HCT116 (cell line): ENCODE data around the gene LRRC4C.

Source experiments
- POLR2A ChIP-seq: IDR thresholded peaks from 2 replicates; pipeline ENCODE4 v1.7.0; 2011; ENCODE audit warnings: borderline replicate concordance; ENCODE audit not compliant: insufficient read depth, insufficient read length; ENCODE audit errors: extremely low read depth
- RAD21 ChIP-seq: IDR thresholded peaks from 2 replicates; pipeline ENCODE4 v1.6.1; 2012; ENCODE audit warnings: low read depth, mild to moderate bottlenecking
- TCF7L2 ChIP-seq: IDR thresholded peaks from 2 replicates; pipeline ENCODE4 v1.7.0; 2011; ENCODE audit warnings: borderline replicate concordance, inconsistent platforms; ENCODE audit not compliant: insufficient read depth, insufficient read length; ENCODE audit errors: extremely low read depth
- YY1 ChIP-seq: IDR thresholded peaks from 2 replicates; pipeline ENCODE4 v1.6.1; 2011; ENCODE audit warnings: low read length, low read depth, moderate library complexity, mild to moderate bottlenecking; ENCODE audit not compliant: insufficient replicate concordance; ENCODE audit errors: extremely low read depth
- TF ChIP-seq, protein P1 (sequence below), 3 experiments: fragments of 200-600 bp in 1 of 3; sonication (generic) in 1 of 3; IDR thresholded peaks in 2 of 3; conservative IDR thresholded peaks in 1 of 3; 2 replicates each; pipeline ENCODE4 v1.5.1; 2012 to 2017; ENCODE audit warnings: low read depth in 2 of 3, low read length in 2 of 3, antibody characterized with exemption in 1 of 3, borderline replicate concordance in 1 of 3, control low read depth in 1 of 3, mild to moderate bottlenecking in 1 of 3, mixed read lengths in 1 of 3, mixed run types in 1 of 3, moderate library complexity in 1 of 3; ENCODE audit not compliant: insufficient read depth in 1 of 3
- TF ChIP-seq, protein P2 (sequence below): IDR thresholded peaks from 2 replicates; pipeline ENCODE4 v1.6.1; 2011; ENCODE audit warnings: mild to moderate bottlenecking, low read length, moderate library complexity; ENCODE audit not compliant: insufficient replicate concordance; ENCODE audit errors: extremely low read depth

DNA sequence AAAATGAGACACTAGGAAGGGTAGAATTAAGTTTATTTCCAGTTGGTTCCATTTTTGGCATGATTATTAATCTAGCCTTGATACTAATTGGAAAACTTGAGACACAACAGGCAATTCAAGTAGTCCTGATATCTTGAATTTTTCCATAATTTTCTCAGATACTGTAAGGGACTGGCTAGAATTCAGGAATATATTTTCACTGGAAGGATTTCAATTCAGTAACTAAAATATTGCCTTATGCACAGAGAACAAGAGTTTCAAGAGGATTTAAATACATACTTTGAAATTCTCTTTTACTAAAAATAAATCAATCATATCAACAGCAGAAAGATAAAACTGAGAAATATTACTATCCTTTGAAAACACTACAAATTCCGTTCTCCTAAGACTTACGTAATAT, 632.9 kb downstream of the LRRC4C start:
- no peak for TF ChIP-seq RAD21
- TF ChIP-seq, protein P1, sequence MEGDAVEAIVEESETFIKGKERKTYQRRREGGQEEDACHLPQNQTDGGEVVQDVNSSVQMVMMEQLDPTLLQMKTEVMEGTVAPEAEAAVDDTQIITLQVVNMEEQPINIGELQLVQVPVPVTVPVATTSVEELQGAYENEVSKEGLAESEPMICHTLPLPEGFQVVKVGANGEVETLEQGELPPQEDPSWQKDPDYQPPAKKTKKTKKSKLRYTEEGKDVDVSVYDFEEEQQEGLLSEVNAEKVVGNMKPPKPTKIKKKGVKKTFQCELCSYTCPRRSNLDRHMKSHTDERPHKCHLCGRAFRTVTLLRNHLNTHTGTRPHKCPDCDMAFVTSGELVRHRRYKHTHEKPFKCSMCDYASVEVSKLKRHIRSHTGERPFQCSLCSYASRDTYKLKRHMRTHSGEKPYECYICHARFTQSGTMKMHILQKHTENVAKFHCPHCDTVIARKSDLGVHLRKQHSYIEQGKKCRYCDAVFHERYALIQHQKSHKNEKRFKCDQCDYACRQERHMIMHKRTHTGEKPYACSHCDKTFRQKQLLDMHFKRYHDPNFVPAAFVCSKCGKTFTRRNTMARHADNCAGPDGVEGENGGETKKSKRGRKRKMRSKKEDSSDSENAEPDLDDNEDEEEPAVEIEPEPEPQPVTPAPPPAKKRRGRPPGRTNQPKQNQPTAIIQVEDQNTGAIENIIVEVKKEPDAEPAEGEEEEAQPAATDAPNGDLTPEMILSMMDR (IDR thresholded peaks at IDR 0.05 in 2 of 3, conservative IDR thresholded peaks at IDR 0.05 in 1 of 3; ENCODE audit: borderline replicate concordance in 1 of 3, insufficient read depth in 1 of 3, low read depth in 2 of 3, low read length in 2 of 3): no peak
- TF ChIP-seq, protein P2, sequence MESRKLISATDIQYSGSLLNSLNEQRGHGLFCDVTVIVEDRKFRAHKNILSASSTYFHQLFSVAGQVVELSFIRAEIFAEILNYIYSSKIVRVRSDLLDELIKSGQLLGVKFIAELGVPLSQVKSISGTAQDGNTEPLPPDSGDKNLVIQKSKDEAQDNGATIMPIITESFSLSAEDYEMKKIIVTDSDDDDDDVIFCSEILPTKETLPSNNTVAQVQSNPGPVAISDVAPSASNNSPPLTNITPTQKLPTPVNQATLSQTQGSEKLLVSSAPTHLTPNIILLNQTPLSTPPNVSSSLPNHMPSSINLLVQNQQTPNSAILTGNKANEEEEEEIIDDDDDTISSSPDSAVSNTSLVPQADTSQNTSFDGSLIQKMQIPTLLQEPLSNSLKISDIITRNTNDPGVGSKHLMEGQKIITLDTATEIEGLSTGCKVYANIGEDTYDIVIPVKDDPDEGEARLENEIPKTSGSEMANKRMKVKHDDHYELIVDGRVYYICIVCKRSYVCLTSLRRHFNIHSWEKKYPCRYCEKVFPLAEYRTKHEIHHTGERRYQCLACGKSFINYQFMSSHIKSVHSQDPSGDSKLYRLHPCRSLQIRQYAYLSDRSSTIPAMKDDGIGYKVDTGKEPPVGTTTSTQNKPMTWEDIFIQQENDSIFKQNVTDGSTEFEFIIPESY: no peak
- no peak for TF ChIP-seq YY1
- TF ChIP-seq POLR2A: no peak
- no peak for TF ChIP-seq TCF7L2
